Epithelial cell of prostate (primary cell): ENCODE data around the gene CYFIP1.
"Not testable (repeated sequence)": the region's sequence is repeated elsewhere in the genome, so short reads cannot be mapped to it uniquely, and the experiment has no call there.

Source experiments
- DNase-seq: peaks from one replicate; pipeline ENCODE4 v3.0.0-alpha.2; 2011; ENCODE audit warnings: low read depth, low spot score
- H3K27ac ChIP-seq: fragments of 450-650 bp; 2 replicates; pipeline ENCODE4 v1.5.1; 2017; ENCODE audit warnings: mild to moderate bottlenecking

CYFIP1 gene

GRCh38 chr15:22980189-22981050 lies at the start of gene CYFIP1:
Gene CYFIP1 (minus strand): TSS chr15:22980368. CDS start chr15:22947285, 33,083 bp downstream.
- peak within 1 kb of the TSS; percentile 87 for H3K27ac ChIP-seq
- peak; percentile 34 for DNase-seq

GRCh38 chr15:23026218-23026617 lies 46.0 kb upstream of the CYFIP1 start:
- no peak for DNase-seq
- no peak overlapping the region for H3K27ac ChIP-seq

GRCh38 chr15:23022156-23022555 lies 42.0 kb upstream of the CYFIP1 start:
- no peak for DNase-seq
- H3K27ac ChIP-seq: no peak overlapping the region

DNA sequence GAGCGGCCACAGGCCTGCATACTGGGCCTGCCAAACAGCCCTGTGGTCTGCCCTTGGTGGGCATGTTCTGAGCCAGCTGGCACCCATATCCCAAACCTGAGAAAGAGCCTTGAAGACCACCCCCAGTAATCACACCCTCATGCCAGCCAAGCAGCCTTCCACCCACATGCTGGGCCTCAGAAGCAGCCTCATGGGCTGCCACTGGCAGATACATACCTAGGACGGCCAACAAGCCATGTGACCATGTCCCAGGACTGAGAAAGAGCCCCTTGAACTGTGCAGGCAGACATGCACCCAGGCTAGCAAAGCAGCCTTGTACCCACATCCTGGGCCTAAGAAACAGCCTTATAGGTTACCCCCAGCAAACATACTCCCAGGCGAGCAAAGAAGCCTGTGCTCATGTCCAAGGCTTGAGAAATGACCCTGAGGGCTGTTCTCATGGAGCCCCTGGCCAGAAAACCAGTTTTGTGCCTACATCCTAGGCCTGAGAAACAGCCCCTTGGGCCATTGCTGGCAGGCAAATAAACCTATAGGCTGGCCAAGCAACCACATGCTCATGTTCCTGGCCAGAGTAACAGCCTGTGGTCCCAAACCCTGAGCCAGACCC lies 34.3 kb upstream of the CYFIP1 start:
- no peak for DNase-seq

DNA sequence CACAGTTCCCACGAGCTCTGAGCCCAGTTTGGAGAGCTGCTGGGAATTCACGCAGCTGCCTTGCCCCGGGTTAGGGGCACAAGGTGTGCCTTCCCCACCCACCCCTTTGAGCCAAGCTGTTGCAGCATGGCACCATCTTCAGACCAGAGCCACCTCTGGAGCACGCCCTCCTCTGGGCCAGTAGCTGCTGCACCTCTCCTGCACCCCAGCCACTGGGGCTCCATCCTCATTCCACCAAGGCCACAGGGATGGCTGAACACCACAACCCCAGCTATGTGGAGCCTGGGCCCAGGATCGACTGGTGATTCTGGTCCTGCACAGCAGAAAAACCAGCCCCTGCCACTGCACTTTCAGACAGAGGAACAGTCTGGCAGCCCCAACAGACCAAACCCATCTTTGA lies 33.5 kb upstream of the CYFIP1 start:
- no peak for DNase-seq
- H3K27ac ChIP-seq: no peak overlapping the region

More for the DNA sequence above, 34.3 kb upstream of the CYFIP1 start:
- H3K27ac ChIP-seq: no peak overlapping the region

DNA sequence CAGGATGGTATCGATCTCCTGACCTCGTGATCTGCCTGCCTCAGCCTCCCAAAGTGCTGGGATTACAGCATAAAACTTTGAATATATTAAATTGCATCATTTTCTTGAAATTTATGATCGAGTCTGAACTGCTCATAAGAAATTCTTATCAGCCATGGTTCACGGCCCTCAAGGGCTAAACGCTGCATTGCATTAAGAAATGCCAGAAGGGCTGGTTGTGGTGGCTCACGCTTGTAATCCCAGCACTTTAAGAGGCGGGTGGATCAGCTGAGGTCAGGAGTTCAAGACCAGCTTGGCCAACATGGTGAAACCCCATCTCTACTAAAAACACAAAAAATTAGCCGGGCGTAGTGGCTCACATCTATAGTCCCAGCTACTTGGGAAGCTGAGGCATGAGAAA lies 32.4 kb upstream of the CYFIP1 start:
- not testable (repeated sequence) for H3K27ac ChIP-seq, DNase-seq

DNA sequence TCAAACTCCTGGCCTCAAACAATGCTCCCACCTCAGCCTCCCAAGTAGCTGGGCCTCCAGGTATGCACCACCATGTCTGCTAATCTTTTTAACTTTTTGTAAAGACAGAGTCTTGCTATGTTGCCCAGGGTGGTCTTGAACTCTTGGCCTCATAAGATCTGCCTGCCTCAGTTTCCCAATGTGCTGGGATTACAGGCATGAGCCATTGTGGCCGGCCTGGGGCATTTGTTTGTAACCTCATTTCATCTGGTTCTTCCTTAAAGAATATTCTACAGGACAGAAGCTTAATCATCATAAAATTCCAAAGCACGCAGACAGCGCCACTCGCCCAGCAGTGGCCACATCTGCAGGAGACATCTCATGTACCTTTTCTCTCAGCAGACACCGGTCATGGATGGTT lies 23.6 kb upstream of the CYFIP1 start:
- no peak for DNase-seq
- no peak overlapping the region for H3K27ac ChIP-seq

GRCh38 chr15:23002920-23003319 lies 22.8 kb upstream of the CYFIP1 start:
- DNase-seq: no peak
- H3K27ac ChIP-seq: no peak overlapping the region

- H3K27ac ChIP-seq: no peak overlapping the region
- no peak for DNase-seq
These were observed 15.6 kb upstream of the CYFIP1 start for GRCh38 chr15:22995795-22996194.

DNA sequence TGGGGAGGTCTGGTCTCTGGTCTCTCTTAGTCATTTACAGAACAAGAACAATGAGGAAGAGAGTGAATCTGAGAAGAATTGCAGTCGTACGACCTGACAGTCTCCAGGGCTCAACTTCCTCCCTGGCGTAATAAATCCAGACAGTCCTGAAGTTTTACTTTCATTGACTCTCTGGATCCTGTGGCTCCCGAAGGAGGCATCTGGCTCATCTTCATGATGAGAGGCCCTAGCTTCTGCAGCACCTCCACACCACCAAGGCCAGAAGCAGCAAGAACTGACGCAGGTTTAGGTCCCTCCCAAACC lies 11.8 kb upstream of the CYFIP1 start:
- no peak for DNase-seq
- no peak overlapping the region for H3K27ac ChIP-seq

GRCh38 chr15:22989576-22990477 lies 9.7 kb upstream of the CYFIP1 start:
- peak; percentile 14 for DNase-seq
- H3K27ac ChIP-seq: peak overlapping the region; percentile 26

GRCh38 chr15:22988811-22989210 lies 8.6 kb upstream of the CYFIP1 start:
- H3K27ac ChIP-seq: no peak overlapping the region
- no peak for DNase-seq

DNA sequence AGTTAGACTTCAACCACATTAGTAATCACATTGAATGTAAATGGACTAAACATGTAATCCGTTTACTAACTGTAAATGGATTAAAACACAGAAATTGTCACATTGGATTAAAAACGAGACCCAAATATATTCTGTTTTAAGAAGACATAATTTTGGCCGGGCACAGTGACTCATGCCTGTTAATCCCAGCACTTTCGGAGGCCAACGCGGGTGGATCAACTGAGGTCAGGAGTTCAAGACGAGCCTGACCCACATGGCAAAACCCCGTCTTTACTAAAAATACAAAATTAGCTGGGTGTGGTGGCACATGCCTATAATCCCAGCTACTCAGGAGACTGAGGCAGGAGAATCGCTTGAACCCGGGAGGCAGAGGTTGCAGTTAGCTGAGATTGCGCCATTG lies 1.8 kb upstream of the CYFIP1 start:
- not testable (repeated sequence) for H3K27ac ChIP-seq, DNase-seq

- peak overlapping the region; percentile 87 for H3K27ac ChIP-seq
- no peak for DNase-seq
These were observed 1.1 kb upstream of the CYFIP1 start for GRCh38 chr15:22981051-22981840.

DNA sequence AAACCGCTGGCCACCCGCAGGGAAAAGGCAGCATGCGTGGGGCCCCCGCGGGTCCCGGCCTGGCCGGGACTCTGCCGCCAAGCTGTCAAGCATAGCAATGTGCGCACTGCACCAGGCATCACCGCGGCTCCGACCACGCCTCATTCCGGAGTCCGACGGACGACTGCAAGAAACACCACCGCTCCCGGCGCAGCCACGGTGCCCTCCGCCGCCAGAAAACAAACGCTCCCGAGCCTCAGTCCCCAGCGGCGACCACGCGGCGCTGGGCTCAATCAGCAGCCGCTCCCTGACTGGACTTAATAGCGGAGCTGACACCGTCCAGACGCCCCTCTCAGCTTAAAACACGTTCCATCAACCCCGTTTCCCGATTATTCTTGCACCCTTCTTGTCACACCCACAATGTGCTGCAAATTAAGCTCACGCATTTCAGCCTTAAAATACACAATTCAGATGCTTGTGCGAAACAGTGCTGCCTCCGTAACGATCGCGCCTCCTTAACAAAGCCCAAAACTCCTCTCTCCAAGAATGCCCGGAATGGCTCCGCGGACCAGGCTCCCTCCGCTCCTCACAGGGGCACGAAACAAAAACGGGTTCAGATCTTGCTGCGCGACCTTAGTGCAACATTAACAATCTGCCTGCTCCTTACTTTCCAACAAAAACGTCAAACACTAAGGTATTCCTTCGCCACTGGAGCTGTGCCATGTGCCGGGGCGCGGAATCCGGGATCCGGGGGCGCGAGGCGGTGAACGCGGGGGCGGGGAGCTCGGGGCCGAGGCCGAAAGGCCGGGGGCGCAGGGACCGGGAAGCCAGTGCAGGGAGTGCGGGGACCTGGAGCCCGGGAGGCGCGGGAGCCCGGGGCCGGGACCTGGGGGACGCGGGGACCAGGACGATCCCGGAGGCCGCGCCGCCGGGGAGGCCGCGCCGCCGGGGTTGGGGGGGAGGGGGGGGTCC lies 655 bp downstream of the CYFIP1 start:
- peak overlapping the region; percentile 87 for H3K27ac ChIP-seq
- no peak for DNase-seq

DNA sequence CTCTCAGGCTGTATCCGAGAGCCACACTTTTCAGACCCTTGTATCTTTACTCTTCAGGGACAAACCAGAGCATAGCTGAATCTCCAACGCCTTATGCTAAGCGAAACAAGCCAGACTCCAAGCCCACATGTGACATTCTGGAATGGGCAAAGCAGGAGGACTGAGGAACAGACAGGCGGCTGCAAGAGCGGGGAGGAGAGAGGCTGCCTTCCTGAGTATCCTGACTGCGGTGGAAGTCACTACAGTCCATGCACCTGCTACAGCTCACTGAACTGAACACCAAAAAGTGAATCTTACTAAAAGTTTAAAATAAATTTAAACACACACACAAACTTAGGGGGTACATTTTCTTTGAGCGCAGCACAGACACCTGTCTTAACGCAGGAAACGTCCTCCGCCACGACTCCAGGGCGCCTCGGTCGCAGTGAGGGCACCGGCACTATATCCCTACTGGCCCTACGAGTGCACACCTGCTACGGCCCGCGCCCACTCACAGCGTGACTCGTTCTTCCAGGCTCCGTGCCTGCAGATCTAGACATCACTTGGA lies 1.4 kb downstream of the CYFIP1 start:
- peak overlapping the region; percentile 87 for H3K27ac ChIP-seq

DNA sequence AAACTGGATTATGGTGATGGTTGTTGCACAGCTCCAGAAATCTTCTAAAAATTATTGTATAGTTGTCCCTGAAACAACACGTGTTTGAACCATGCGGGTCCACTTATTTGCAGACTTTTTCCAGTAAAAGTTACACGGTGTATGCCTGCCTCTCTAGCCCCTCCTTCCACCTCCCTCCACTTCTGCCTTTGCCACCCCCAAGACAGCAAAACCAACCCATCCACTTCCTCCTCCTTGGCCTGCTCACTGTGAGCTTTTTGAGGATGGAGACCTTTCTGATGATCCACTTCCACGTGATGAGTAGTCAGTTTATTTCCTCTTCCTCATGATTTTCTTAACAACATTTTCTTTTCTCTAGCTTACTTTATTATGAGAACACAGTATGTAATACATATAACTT lies 5.4 kb downstream of the CYFIP1 start:
- no peak for DNase-seq

More for the DNA sequence above, 1.4 kb downstream of the CYFIP1 start:
- DNase-seq: no peak

GRCh38 chr15:22973987-22974386 lies 6.2 kb downstream of the CYFIP1 start:
- no peak overlapping the region for H3K27ac ChIP-seq
- no peak for DNase-seq

More for the DNA sequence above, 5.4 kb downstream of the CYFIP1 start:
- no peak overlapping the region for H3K27ac ChIP-seq

- H3K27ac ChIP-seq: no peak overlapping the region
- no peak for DNase-seq
These were observed 6.9 kb downstream of the CYFIP1 start for GRCh38 chr15:22973286-22973685.
